HCT116 (cell line): ENCODE measurements around the gene ELF3. TPM values are rescaled to one million over a fixed set of nuclear protein-coding genes. Genes with fewer than 3 reads are reported as not detected.

ENCODE experiments used
- ATAC-seq: fragments of 200-7000 bp; cut with Tn5 transposase; 2 replicates; pipeline ENCODE4 v1.9.1; 2020; ENCODE audit warnings: mild to moderate bottlenecking, moderate library complexity
- BruUV-seq: library from RNA; stranded (reverse); fragments of 400-500 nt; replicated peaks from 2 replicates; lab custom pipeline; 2021; lab: Mats Ljungman, UMichigan
- CTCF ChIA-PET: fragments of 300-600 bp; sonication (Branson Sonifier 250); formaldehyde crosslinking; loops from one replicate; lab custom pipeline; 2021; ENCODE audit warnings: antibody characterized with exemption; lab: Charles Lee
- POLR2A ChIA-PET: fragments of 300-600, 350-600 bp; sonication (Branson Sonifier 250); formaldehyde crosslinking; loops from one replicate; lab custom pipeline; 2021; ENCODE audit warnings: antibody characterized with exemption; lab: Charles Lee
- RAD21 ChIA-PET, 2 experiments: fragments of 300-600 bp; sonication (Branson Sonifier 250); formaldehyde crosslinking; loops; one replicate each; lab custom pipeline; 2023; ENCODE audit warnings: low total read pairs in 2 of 2; ENCODE audit not compliant: uncharacterized antibody in 2 of 2, unreplicated experiment in 2 of 2, low non-redundant PET in 1 of 2; lab: Charles Lee
- DNase-seq: peaks from one replicate; pipeline ENCODE4 v3.0.0-alpha.2; 2010; ENCODE audit warnings: low read depth, low spot score
- H2AFZ ChIP-seq: fragments of 200-600 bp; shearing (Covaris generic), sonication (generic); 2 replicates; pipeline ENCODE4 v1.6.1; 2017; ENCODE audit warnings: low read depth, mixed run types, mixed read lengths, antibody characterized with exemption, low read length; ENCODE audit not compliant: poor library complexity, severe bottlenecking
- H3K27ac ChIP-seq: 2 replicates; pipeline ENCODE4 v1.5.1; 2012; ENCODE audit warnings: low read depth, low read length
- H3K27me3 ChIP-seq: fragments of 200-600 bp; sonication (generic); 2 replicates; pipeline ENCODE4 v1.6.1; 2016; ENCODE audit warnings: mixed run types, low read length, mixed read lengths; ENCODE audit not compliant: insufficient read depth
- H3K36me3 ChIP-seq, 2 experiments: fragments of 200-500 bp in 1 of 2; fragments of 200-600 bp in 1 of 2; sonication (Bioruptor generic) in 1 of 2; sonication (generic) in 1 of 2; 2 replicates each; pipeline versions ENCODE4 v1.5.1 to v1.6.1; 2014 to 2016; ENCODE audit warnings: low read length in 2 of 2, inconsistent platforms in 1 of 2, mixed read lengths in 1 of 2, mixed run types in 1 of 2; ENCODE audit not compliant: insufficient read depth in 2 of 2, control insufficient read depth in 1 of 2
- H3K4me1 ChIP-seq, 2 experiments: fragments of 200-600 bp in 1 of 2; sonication (generic) in 1 of 2; 2 replicates each; pipeline versions ENCODE4 v1.5.1 to v1.6.1; 2012 to 2017; ENCODE audit warnings: low read length in 2 of 2, inconsistent platforms in 1 of 2, mild to moderate bottlenecking in 1 of 2, mixed read lengths in 1 of 2, mixed run types in 1 of 2, moderate library complexity in 1 of 2; ENCODE audit not compliant: insufficient read depth in 2 of 2, control insufficient read depth in 1 of 2
- H3K4me2 ChIP-seq: fragments of 200-600 bp; sonication (generic); 2 replicates; pipeline ENCODE4 v1.6.1; 2017; ENCODE audit warnings: mixed run types, low read length, mixed read lengths
- H3K4me3 ChIP-seq, 2 experiments: fragments of 200-600 bp in 1 of 2; sonication (generic) in 1 of 2; replicated peaks in 1 of 2; 2 replicates each; pipeline ENCODE4 v1.5.1; 2011 to 2016; ENCODE audit warnings: low read length in 2 of 2, control low read depth in 1 of 2, low read depth in 1 of 2, mild to moderate bottlenecking in 1 of 2, mixed read lengths in 1 of 2, mixed run types in 1 of 2
- H3K79me2 ChIP-seq: fragments of 200-600 bp; sonication (generic); 2 replicates; pipeline ENCODE4 v1.6.1; 2017; ENCODE audit warnings: mild to moderate bottlenecking, mixed run types, low read length, moderate library complexity, mixed read lengths; ENCODE audit not compliant: insufficient read depth
- H3K9ac ChIP-seq: fragments of 200-600 bp; sonication (generic); 2 replicates; pipeline ENCODE4 v1.6.1; 2016; ENCODE audit warnings: low read length, mixed read lengths
- H3K9me2 ChIP-seq: fragments of 200-600 bp; sonication (generic), shearing (Covaris generic); 2 replicates; pipeline ENCODE4 v1.6.1; 2017; ENCODE audit warnings: mixed run types, mild to moderate bottlenecking, moderate library complexity; ENCODE audit not compliant: insufficient read depth
- H3K9me3 ChIP-seq, 2 experiments: fragments of 200-500 bp in 1 of 2; fragments of 200-600 bp in 1 of 2; sonication (Bioruptor generic) in 1 of 2; sonication (generic) in 1 of 2; 2 replicates each; pipeline ENCODE4 v1.6.1; 2014 to 2017; ENCODE audit warnings: low read length in 2 of 2, mixed read lengths in 2 of 2, inconsistent platforms in 1 of 2, low read depth in 1 of 2, mild to moderate bottlenecking in 1 of 2, mixed run types in 1 of 2, moderate library complexity in 1 of 2; ENCODE audit not compliant: control insufficient read depth in 1 of 2, insufficient read depth in 1 of 2
- H4K20me1 ChIP-seq: fragments of 200-600 bp; sonication (generic), shearing (Covaris generic); 2 replicates; pipeline ENCODE4 v1.6.1; 2017; ENCODE audit warnings: mixed run types, mild to moderate bottlenecking, moderate library complexity; ENCODE audit not compliant: insufficient read depth
- ELF1 ChIP-seq: IDR thresholded peaks from 2 replicates; pipeline ENCODE4 v1.6.1; 2012; ENCODE audit warnings: low read depth, borderline replicate concordance
- POLR2AphosphoS5 ChIP-seq: IDR thresholded peaks from 2 replicates; pipeline ENCODE4 v1.6.1; 2011; ENCODE audit warnings: mild to moderate bottlenecking, low read depth, low read length, moderate library complexity
- YY1 ChIP-seq: IDR thresholded peaks from 2 replicates; pipeline ENCODE4 v1.6.1; 2011; ENCODE audit warnings: low read length, low read depth, moderate library complexity, mild to moderate bottlenecking; ENCODE audit not compliant: insufficient replicate concordance; ENCODE audit errors: extremely low read depth
- ZBTB33 ChIP-seq: IDR thresholded peaks from 2 replicates; pipeline ENCODE4 v1.6.1; 2011; ENCODE audit warnings: mild to moderate bottlenecking, low read length, moderate library complexity; ENCODE audit not compliant: insufficient replicate concordance; ENCODE audit errors: extremely low read depth
- intact Hi-C: fragments of 100-400 bp; cut with micrococcal nuclease; formaldehyde crosslinking; loops from 2 replicates; pipeline ENCODE4 v1.10.0; 2022
- total RNA-seq: library from RNA; stranded (reverse); gene quantifications from one replicate; pipeline ENCODE4 v1.2.1, GENCODE V29; 2021; ENCODE audit not compliant: unreplicated experiment

ELF3 gene
- total RNA-seq, 1 experiment from 2014 or later = 200 TPM

DNA sequence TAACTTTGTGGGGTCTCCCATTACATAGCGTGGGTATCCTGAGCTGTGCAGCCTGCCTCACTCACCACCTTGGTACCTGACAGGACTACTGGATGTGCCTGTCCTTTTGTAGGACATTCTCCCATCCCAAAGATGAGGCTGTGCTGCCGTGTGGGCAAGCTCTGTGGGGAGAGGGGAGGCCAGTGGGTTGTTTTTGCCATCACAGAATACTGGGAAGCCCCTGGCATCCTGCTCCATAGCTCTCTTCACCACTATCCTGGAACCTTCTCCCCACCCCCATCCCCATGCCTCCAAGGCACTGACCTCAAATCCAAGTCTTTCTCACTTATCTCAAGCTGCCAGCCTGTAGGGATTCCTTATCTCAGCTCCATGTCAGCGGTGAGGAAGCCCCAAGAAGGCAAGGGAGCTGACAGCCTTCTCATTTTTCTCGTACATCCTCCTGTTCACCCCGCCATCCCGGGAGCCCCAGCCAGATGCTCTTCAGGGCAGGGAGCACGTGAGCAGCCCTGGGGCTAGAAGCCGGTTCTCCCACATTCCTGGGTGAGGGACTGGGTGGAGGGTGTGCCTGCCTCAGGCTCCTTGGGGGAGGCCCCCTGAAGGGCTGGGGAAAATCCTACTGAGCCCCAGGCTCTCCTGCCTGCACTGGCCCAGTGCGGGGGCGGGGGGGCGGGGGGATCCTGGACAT is 2.4 kb upstream of the ELF3 start:
- Histone ChIP-seq H4K20me1 (no peaks in the 10 kb centered on the region), H3K36me3 (peaks cover 6 to 34% of the 10 kb centered on the region in 2 experiments), H3K9me3 (no peaks in the 10 kb centered on the region), H3K9me2 (no peaks in the 10 kb centered on the region), H3K27me3 (no peaks in the 10 kb centered on the region), H3K79me2 (peaks cover 26% of the 10 kb centered on the region), H3K27ac (peak overlapping the region; percentile 74), H2AFZ (no peak overlapping the region), H3K9ac (peak overlapping the region; percentile 59), H3K4me3 (peak overlapping the region; percentile 17 to 53), H3K4me2 (peak overlapping the region; percentile 99), H3K4me1 (peaks cover 54 to 81% of the 10 kb centered on the region in 2 experiments)
- ChIA-PET RAD21 (interaction anchor here (0.6 to 2.9 kb wide), 9 partner anchors 15 to 1298 kb away, joined by 3 to 9 read pairs (median 4); no protein-coding TSS in a partner anchor), CTCF (interaction anchor here (1.0 to 7.1 kb wide), 12 partner anchors 9 to 127 kb away, joined by 4 to 106 read pairs (median 6); partner anchors contain the start of gene GPR37L1), POLR2A (interaction anchor here (0.8 to 9.2 kb wide), 8 partner anchors 8 to 125 kb away, joined by 3 to 174 read pairs (median 4); no protein-coding TSS in a partner anchor)
- peak; percentile 60 for ATAC-seq
- TSS peak; percentile 75 for BruUV-seq
- TF ChIP-seq POLR2AphosphoS5 (peak; percentile 64), ZBTB33 (peak; percentile 33), YY1 (peak; percentile 83), ELF1 (no peak)
- intact Hi-C loops = loop anchor here (2.0 kb wide), 1 partner anchor 49 kb away; no protein-coding TSS in a partner anchor
- DNase-seq = peak; percentile 75
